Measurements from ENCODE around the gene VIPAS39. TPM values are rescaled to one million over a fixed set of nuclear protein-coding genes. Genes with fewer than 3 reads are reported as not detected.

Gene VIPAS39
- 10 to 100 TPM; 15.4 to 16.3 TPM for total RNA-seq
- polyA plus RNA-seq (ENCODE audit: insufficient read length in 6 of 6): 10 to 100 TPM; 28.3 to 40.4 (median 31.6) TPM
- long read RNA-seq, donor 1, partial matches to known transcripts: 0 of 5 reads
- long read RNA-seq, donor 1, other reads (novel, unspliced or antisense): 0 of 5 reads
- long read RNA-seq, donor 2, partial matches to known transcripts: 0 of 3 reads
- long read RNA-seq, donor 2, other reads (novel, unspliced or antisense): 0 of 3 reads
- long read RNA-seq, donor 3, partial matches to known transcripts: 0 of 4 reads
- long read RNA-seq, donor 3, other reads (novel, unspliced or antisense): 0 of 4 reads
- long read RNA-seq, donor 4, partial matches to known transcripts: 2 of 6 reads
- long read RNA-seq, donor 4, other reads (novel, unspliced or antisense): 1 of 6 reads
- long read RNA-seq, donor 5, transcript VIPAS39-211 (20 exons, 2,562 nt): major isoform, 5 of 5 reads
- long read RNA-seq, donor 5, partial matches to known transcripts: 0 of 5 reads
- long read RNA-seq, donor 5, other reads (novel, unspliced or antisense): 0 of 5 reads
- long read RNA-seq, donor 6, partial matches to known transcripts: 0 of 5 reads
- long read RNA-seq, donor 6, other reads (novel, unspliced or antisense): 0 of 5 reads
- long read RNA-seq, donor 7, partial matches to known transcripts: 0 of 3 reads
- long read RNA-seq, donor 7, other reads (novel, unspliced or antisense): 0 of 3 reads
- long read RNA-seq, donor 8, partial matches to known transcripts: 0 of 2 reads
- long read RNA-seq, donor 8, other reads (novel, unspliced or antisense): 0 of 2 reads
- long read RNA-seq, donor 9: 0 reads
- long read RNA-seq, donor 10, partial matches to known transcripts: 1 of 3 reads
- long read RNA-seq, donor 10, other reads (novel, unspliced or antisense): 0 of 3 reads
- long read RNA-seq, donor 11: 0 reads
- long read RNA-seq, donor 12, partial matches to known transcripts: 0 of 1 reads
- long read RNA-seq, donor 12, other reads (novel, unspliced or antisense): 0 of 1 reads

GRCh38 chr14:77457522-77458248, at the start of gene VIPAS39, which contains the start of gene AHSA1:
Gene VIPAS39, minus strand, starts transcription at chr14:77457601. Its CDS starts 3,499 bp downstream, at chr14:77454102.
Gene AHSA1, plus strand, starts transcription at chr14:77458093. Its CDS starts 97 bp downstream, at chr14:77458190.
- peak in 1 of 2 donors; percentile 8 for TF ChIP-seq CTCF (IDR thresholded peaks at IDR 0.05)
- Histone ChIP-seq H3K27me3 (no peaks in the 10 kb centered on the region), H3K4me1 (peaks cover 12 to 32% of the 10 kb centered on the region in 2 donors), H3K9me3 (no peaks in the 10 kb centered on the region), H3K4me3 (peak within 1 kb of the TSS; percentile 85 to 89), H3K36me3 (peaks cover 4 to 40% of the 10 kb centered on the region in 2 donors), H3K27ac (peak within 1 kb of the TSS; percentile 88 to 99)
- intact Hi-C loops (cut with DNase I): no loop called here
- ATAC-seq: peak; percentile 98
- peak; percentile 90 to 99 (median 98) for DNase-seq

- H3K36me3 ChIP-seq: peaks cover 0 to 42% of the 10 kb centered on the region in 2 donors
- no peaks in the 10 kb centered on the region for H3K4me1 ChIP-seq
- intact Hi-C loops (cut with DNase I): no loop called here
- no peak overlapping the region for H3K4me3 ChIP-seq
- no peak for TF ChIP-seq CTCF (IDR thresholded peaks at IDR 0.05)
- peaks cover 0 to 11% of the 10 kb centered on the region in 2 donors for H3K27me3 ChIP-seq
- H3K9me3 ChIP-seq: peaks cover 0 to 8% of the 10 kb centered on the region in 2 donors
- no peak overlapping the region for H3K27ac ChIP-seq
- ATAC-seq: no peak
- no peak for DNase-seq
Observed at GRCh38 chr14:77505031-77505430, 47.6 kb upstream of the VIPAS39 start.

GRCh38 chr14:77503138-77503537, 45.7 kb upstream of the VIPAS39 start:
- ATAC-seq: no peak
- Histone ChIP-seq H3K27ac (no peak overlapping the region), H3K4me3 (no peak overlapping the region), H3K36me3 (peaks cover 0 to 24% of the 10 kb centered on the region in 2 donors), H3K4me1 (peaks cover 5 to 13% of the 10 kb centered on the region in 2 donors), H3K27me3 (peaks cover 14 to 30% of the 10 kb centered on the region in 2 donors), H3K9me3 (peaks cover 0 to 8% of the 10 kb centered on the region in 2 donors)
- DNase-seq: no peak
- intact Hi-C loops (cut with DNase I): no loop called here
- no peak for TF ChIP-seq CTCF (IDR thresholded peaks at IDR 0.05)

- Histone ChIP-seq H3K9me3 (peaks cover 0 to 8% of the 10 kb centered on the region in 2 donors), H3K4me1 (peaks cover 8 to 17% of the 10 kb centered on the region in 2 donors), H3K27me3 (peaks cover 18 to 39% of the 10 kb centered on the region in 2 donors), H3K27ac (no peak overlapping the region), H3K36me3 (peaks cover 0 to 15% of the 10 kb centered on the region in 2 donors), H3K4me3 (no peak overlapping the region)
- intact Hi-C loops (cut with DNase I): no loop called here
- no peak for ATAC-seq
- no peak for DNase-seq
- no peak for TF ChIP-seq CTCF (IDR thresholded peaks at IDR 0.05)
Observed at GRCh38 chr14:77502109-77502782, 44.8 kb upstream of the VIPAS39 start.

Measured in left lung (tissue), 14 donors.